ENCODE results near the gene UROC1. TPM values are rescaled to one million over a fixed set of nuclear protein-coding genes. Genes with fewer than 3 reads are reported as not detected.
A peak's percentile ranks its signal among the peaks of the same experiment; 100 is the strongest.

Gene UROC1
- total and polyA plus RNA-seq, 2 of the 13 experiments (the other 11 are each of a cell fraction or from before 2014, with no cell fraction given) = 0.71 to 1.3 TPM

DNA sequence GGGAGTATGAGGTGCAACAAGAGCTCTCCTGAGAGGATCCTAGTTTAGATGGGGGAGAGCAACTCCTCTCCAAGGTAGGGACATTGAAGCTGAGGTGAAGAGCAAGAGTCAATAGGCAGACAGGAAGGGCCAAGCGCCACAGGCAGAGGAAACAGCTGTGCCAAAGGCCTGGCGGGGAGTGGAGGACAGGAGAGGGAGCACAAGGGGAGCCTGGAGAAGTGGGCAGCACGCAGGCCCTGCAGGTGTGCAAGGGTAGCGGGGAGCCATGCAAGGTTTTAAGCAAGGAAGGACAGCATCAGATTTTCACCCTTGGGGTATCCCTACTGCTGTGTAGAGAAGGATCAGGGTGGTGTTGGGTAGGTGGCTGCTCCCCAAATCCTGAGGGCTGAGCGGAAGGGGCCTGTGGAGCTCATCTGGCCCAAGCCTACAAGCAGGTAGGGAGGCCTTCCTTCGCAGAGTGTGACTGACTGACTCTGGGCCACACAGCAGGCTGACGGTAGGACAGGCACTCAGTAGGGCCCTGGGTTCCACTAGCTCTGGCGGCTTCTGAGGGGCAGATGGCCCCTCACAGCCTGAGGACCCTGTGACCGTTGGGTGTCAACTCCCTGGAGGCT lies 19.6 kb upstream of the UROC1 start:
- intact Hi-C loops (cut with micrococcal nuclease; ENCODE audit: unreplicated experiment) = no loop called here
- no peak overlapping the region for H3K27ac ChIP-seq (ENCODE audit: extremely low read length, insufficient read depth, low read length)
- H3K27me3 ChIP-seq (ENCODE audit: control insufficient read depth in 1 of 2, insufficient read depth in 2 of 2, low read length in 2 of 2) = no peaks in the 10 kb centered on the region
- H4K20me1 ChIP-seq (ENCODE audit: insufficient read depth, low read length) = no peaks in the 10 kb centered on the region; the same call in 1 of the 2 replicates
- DNase-seq (ENCODE audit: low spot score) (no peak), ATAC-seq (peak; percentile 12; the same call in 2 of the 3 replicates), FAIRE-seq (no peak)
- no peak overlapping the region for H2AFZ ChIP-seq (ENCODE audit: low read length)
- H3K4me1 ChIP-seq (ENCODE audit: insufficient read depth, low read length) = no peaks in the 10 kb centered on the region
- CTCF ChIA-PET (ENCODE audit: low intra/inter-chr PET ratio, low total read pairs) = no interaction called here
- WGBS (ENCODE audit: low lambda C conversion rate) = 73% methylated on average over 4 of the region's 9 CpGs
- H3K9me3 ChIP-seq (ENCODE audit: low read length) = no peaks in the 10 kb centered on the region
- H3K4me3 ChIP-seq (replicated peaks in 1 of 3; ENCODE audit: insufficient read depth in 1 of 3, low read depth in 2 of 3, low read length in 3 of 3) = no peak overlapping the region
- H3K4me2 ChIP-seq (ENCODE audit: low read depth, low read length) = no peak overlapping the region
- BruUV-seq (replicated peaks) = no TSS peak
- TF ChIP-seq ZNF567 (CRISPR knock-in tag; IDR thresholded peaks at IDR 0.05; ENCODE audit: borderline replicate concordance) (no peak), PCBP2 (optimal IDR thresholded peaks at IDR 0.05; ENCODE audit: low read depth, low read length, poor library complexity, severe bottlenecking) (no peak), ATF7 (IDR thresholded peaks at IDR 0.05) (no peak), ATF7 (CRISPR knock-in tag; IDR thresholded peaks at IDR 0.05) (no peak), AGO2 (optimal IDR thresholded peaks at IDR 0.05; ENCODE audit: low read depth, low read length) (peak; percentile 52)
- in situ Hi-C loops (cut with HindIII; ENCODE audit: extremely low pct_ligation_motif_present, low pct_unique_long_range_greater_than_20kb) = no loop called here
- POLR2A ChIA-PET = interaction anchor here (1.2 kb wide), 1 partner anchor 8 kb away, joined by 5 read pairs; no protein-coding TSS in a partner anchor
- peaks cover 6% of the 10 kb centered on the region for H3K79me2 ChIP-seq (ENCODE audit: insufficient read depth, low read length)
- H3K9ac ChIP-seq (ENCODE audit: insufficient read depth, low read depth, low read length) = no peak overlapping the region
- peaks cover 11 to 25% of the 10 kb centered on the region in 2 experiments for H3K36me3 ChIP-seq (replicated peaks in 1 of 2; ENCODE audit: control insufficient read depth in 1 of 2, insufficient read depth in 2 of 2, low read length in 2 of 2)

DNA sequence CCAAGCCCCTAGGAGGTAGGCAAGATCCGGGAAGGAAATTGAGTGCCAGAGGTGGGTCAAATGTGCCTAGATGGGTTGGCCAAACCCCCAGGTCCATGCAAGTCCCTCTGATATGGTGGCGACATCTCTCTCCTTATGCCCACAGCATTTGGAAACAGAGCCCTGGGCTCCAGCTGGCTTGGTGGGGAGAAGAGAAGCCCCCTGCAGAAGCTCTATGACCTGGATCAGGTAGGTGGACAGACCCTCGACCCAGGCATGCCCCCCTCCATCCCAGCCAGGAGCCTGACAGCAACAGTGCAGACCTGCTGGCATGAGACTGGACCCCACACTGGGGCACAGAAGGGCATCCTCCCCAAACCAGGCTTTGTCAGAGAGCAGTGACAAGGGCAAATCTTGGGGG lies 18.6 kb upstream of the UROC1 start:
- no peak overlapping the region for H3K4me3 ChIP-seq (replicated peaks in 1 of 3; ENCODE audit: insufficient read depth in 1 of 3, low read depth in 2 of 3, low read length in 3 of 3)
- ChIA-PET CTCF (ENCODE audit: low intra/inter-chr PET ratio, low total read pairs) (no interaction called here), POLR2A (no interaction called here)
- no TSS peak for BruUV-seq (replicated peaks)
- no peak overlapping the region for H3K4me2 ChIP-seq (ENCODE audit: low read depth, low read length)
- H3K4me1 ChIP-seq (ENCODE audit: insufficient read depth, low read length) = peaks cover under 1% of the 10 kb centered on the region; the same call in 1 of the 2 replicates
- H4K20me1 ChIP-seq (ENCODE audit: insufficient read depth, low read length) = no peaks in the 10 kb centered on the region; the same call in 1 of the 2 replicates
- no peaks in the 10 kb centered on the region for H3K27me3 ChIP-seq (ENCODE audit: control insufficient read depth in 1 of 2, insufficient read depth in 2 of 2, low read length in 2 of 2)
- no peaks in the 10 kb centered on the region for H3K9me3 ChIP-seq (ENCODE audit: low read length)
- DNase-seq (ENCODE audit: low spot score) (no peak), ATAC-seq (no peak), FAIRE-seq (no peak)
- no peak overlapping the region for H2AFZ ChIP-seq (ENCODE audit: low read length)
- in situ Hi-C loops (cut with HindIII; ENCODE audit: extremely low pct_ligation_motif_present, low pct_unique_long_range_greater_than_20kb) = no loop called here
- H3K79me2 ChIP-seq (ENCODE audit: insufficient read depth, low read length) = peaks cover 6% of the 10 kb centered on the region
- H3K27ac ChIP-seq (ENCODE audit: extremely low read length, insufficient read depth, low read length) = no peak overlapping the region
- 93% methylated on average over 3 of the region's 3 CpGs for WGBS (ENCODE audit: low lambda C conversion rate)
- peaks cover 9 to 25% of the 10 kb centered on the region in 2 experiments for H3K36me3 ChIP-seq (replicated peaks in 1 of 2; ENCODE audit: control insufficient read depth in 1 of 2, insufficient read depth in 2 of 2, low read length in 2 of 2)
- H3K9ac ChIP-seq (ENCODE audit: insufficient read depth, low read depth, low read length) = no peak overlapping the region
- intact Hi-C loops (cut with micrococcal nuclease; ENCODE audit: unreplicated experiment) = no loop called here
- TF ChIP-seq XRCC5 (optimal IDR thresholded peaks at IDR 0.05; ENCODE audit: low read length) (no peak), KLF11 (CRISPR knock-in tag; IDR thresholded peaks at IDR 0.05) (no peak), POLR2AphosphoS5 (IDR thresholded peaks at IDR 0.05; ENCODE audit: low read depth, low read length) (0 out of 2 replicates have a peak, but pooled peaks have one; percentile 18), ZNF761 (CRISPR knock-in tag; conservative IDR thresholded peaks at IDR 0.05) (no peak)
- TF ChIP-seq, protein P1, sequence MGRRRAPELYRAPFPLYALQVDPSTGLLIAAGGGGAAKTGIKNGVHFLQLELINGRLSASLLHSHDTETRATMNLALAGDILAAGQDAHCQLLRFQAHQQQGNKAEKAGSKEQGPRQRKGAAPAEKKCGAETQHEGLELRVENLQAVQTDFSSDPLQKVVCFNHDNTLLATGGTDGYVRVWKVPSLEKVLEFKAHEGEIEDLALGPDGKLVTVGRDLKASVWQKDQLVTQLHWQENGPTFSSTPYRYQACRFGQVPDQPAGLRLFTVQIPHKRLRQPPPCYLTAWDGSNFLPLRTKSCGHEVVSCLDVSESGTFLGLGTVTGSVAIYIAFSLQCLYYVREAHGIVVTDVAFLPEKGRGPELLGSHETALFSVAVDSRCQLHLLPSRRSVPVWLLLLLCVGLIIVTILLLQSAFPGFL (CRISPR knock-in tag; IDR thresholded peaks at IDR 0.05) = no peak
